Hematopoietic multipotent progenitor cell (in vitro differentiated cells): ENCODE results near the gene MRI1. TPM values are rescaled to one million over a fixed set of nuclear protein-coding genes. Genes with fewer than 3 reads are reported as not detected.

Source experiments
- DNase-seq, 3 donors: peaks; one replicate each; pipeline ENCODE4 v3.0.0-alpha.2; 2011 to 2015; ENCODE audit warnings: low read depth in 2 of 3, low spot score in 2 of 3
- small RNA-seq: library from RNA; depleted of rRNA; stranded (forward); fragments of <200 nt; gene quantifications from one replicate; pipeline ENCODE3, GENCODE V24; 2012
- total RNA-seq: library from RNA; depleted of rRNA; stranded (reverse); fragments of >200 nt; gene quantifications from one replicate; pipeline ENCODE4 v1.2.3, GENCODE V29; 2012

Gene MRI1
- total RNA-seq, 1 donor: 86.7 TPM

- peak in 1 of 3 donors; percentile 45 for DNase-seq
Measured at GRCh38 chr19:13817615-13818371, 53.5 kb downstream of the MRI1 start.

GRCh38 chr19:13819238-13819637 lies 54.9 kb downstream of the MRI1 start:
- no peak for DNase-seq

GRCh38 chr19:13821292-13821691 lies 57.0 kb downstream of the MRI1 start:
- DNase-seq: no peak

DNA sequence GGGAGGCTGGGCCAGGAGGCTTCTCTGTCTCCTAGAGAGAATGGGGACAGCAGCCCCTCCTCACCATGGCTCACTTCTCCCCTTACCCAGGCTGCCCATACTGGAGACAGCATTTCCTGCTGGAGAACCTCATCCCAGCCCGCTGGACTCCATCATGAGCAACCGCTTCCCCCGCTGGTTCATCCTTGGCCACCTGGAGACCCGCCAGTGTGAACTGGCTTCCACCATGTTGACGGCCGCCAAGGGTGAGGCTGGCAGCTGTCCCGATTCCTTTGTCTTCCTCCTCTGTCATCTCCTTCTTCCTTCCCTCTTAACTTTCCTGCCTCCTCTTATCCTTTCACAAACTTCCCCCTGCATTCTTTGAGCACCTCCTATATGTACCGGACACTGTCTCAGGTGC lies 58.9 kb downstream of the MRI1 start:
- DNase-seq: no peak

Small RNA genes within 50 kb of the gene (small RNA-seq; reads per million reads assigned to genes)
- not detected for gene RN7SL619P

Other genes starting within 250 kb of the MRI1 start
- 30.4 TPM for gene C19orf53, start 9.9 kb downstream of the MRI1 start, total RNA-seq
- gene ZSWIM4, start 30.9 kb downstream of the MRI1 start, total RNA-seq: 15.1 TPM
- 2.7 TPM for gene NANOS3, start 112.6 kb downstream of the MRI1 start, total RNA-seq
- 2.4 TPM for gene BRME1, start 141.6 kb downstream of the MRI1 start, total RNA-seq
- 17.5 TPM for gene CC2D1A, start 141.7 kb downstream of the MRI1 start, total RNA-seq
- gene PODNL1, start 173.9 kb downstream of the MRI1 start, total RNA-seq: under 0.01 TPM
- 61.9 TPM for gene DCAF15, start 188.0 kb downstream of the MRI1 start, total RNA-seq
- 20.2 TPM for gene RFX1, start 241.8 kb downstream of the MRI1 start, total RNA-seq